ENCODE results near the gene BEAN1. TPM values are rescaled to one million over a fixed set of nuclear protein-coding genes. Genes with fewer than 3 reads are reported as not detected.

BEAN1 gene
- total RNA-seq, 1 experiment from 2014 or later = not detected

GRCh38 chr16:66519482-66520373 is 92.6 kb downstream of the BEAN1 start:
- H3K27me3 ChIP-seq (ENCODE audit: control insufficient read depth, insufficient read depth, low read length) = no peaks in the 10 kb centered on the region
- POLR2A ChIA-PET = no interaction called here
- no peaks in the 10 kb centered on the region for H3K9me3 ChIP-seq (ENCODE audit: control insufficient read depth, insufficient read depth, low read depth, low read length)
- H3K27ac ChIP-seq (ENCODE audit: low read length) = peak overlapping the region; percentile 14; the same call in 1 of the 2 replicates
- TF ChIP-seq POLR2AphosphoS5 (IDR thresholded peaks at IDR 0.05; ENCODE audit: low read depth, low read length) = no peak
- ATAC-seq (no peak), DNase-seq (ENCODE audit: low read depth, low spot score) (no peak)
- no peaks in the 10 kb centered on the region for H3K36me3 ChIP-seq (ENCODE audit: control insufficient read depth, insufficient read depth, low read length)
- intact Hi-C loops (cut with micrococcal nuclease; ENCODE audit: unreplicated experiment) (no loop called here), in situ Hi-C loops (cut with HindIII; ENCODE audit: low pct_unique_long_range_greater_than_20kb, low sequenced_read_pairs) (no loop called here)
- no peak overlapping the region for H3K4me3 ChIP-seq (ENCODE audit: low read depth in 2 of 2, low read length in 2 of 2)
- H3K4me1 ChIP-seq (ENCODE audit: control insufficient read depth, insufficient read depth, low read length) = peaks cover 30% of the 10 kb centered on the region
- no TSS peak for BruUV-seq (replicated peaks)
- CTCF ChIA-PET = no interaction called here

- H3K9me3 ChIP-seq (ENCODE audit: control insufficient read depth, insufficient read depth, low read depth, low read length) = no peaks in the 10 kb centered on the region
- H3K4me3 ChIP-seq (ENCODE audit: low read depth in 2 of 2, low read length in 2 of 2) = no peak overlapping the region
- CTCF ChIA-PET = no interaction called here
- ATAC-seq (no peak), DNase-seq (ENCODE audit: low read depth, low spot score) (no peak)
- no TSS peak for BruUV-seq (replicated peaks)
- POLR2A ChIA-PET = no interaction called here
- intact Hi-C loops (cut with micrococcal nuclease; ENCODE audit: unreplicated experiment) = no loop called here
- no peaks in the 10 kb centered on the region for H3K27me3 ChIP-seq (ENCODE audit: control insufficient read depth, insufficient read depth, low read length)
- no peak for TF ChIP-seq SIN3A (IDR thresholded peaks at IDR 0.05; ENCODE audit: borderline replicate concordance, insufficient read depth, low read depth, low read length)
- TF ChIP-seq CTCF (IDR thresholded peaks at IDR 0.05) = no peak
- no peak for TF ChIP-seq TCF7L2 (IDR thresholded peaks at IDR 0.05; ENCODE audit: low read depth, low read length)
- no peak for TF ChIP-seq POLR2AphosphoS5 (IDR thresholded peaks at IDR 0.05; ENCODE audit: low read depth, low read length)
- no peak for TF ChIP-seq REST (IDR thresholded peaks at IDR 0.05; ENCODE audit: insufficient read depth in 1 of 2, low read depth in 2 of 2, low read length in 1 of 2)
- H3K4me1 ChIP-seq (ENCODE audit: control insufficient read depth, insufficient read depth, low read length) = peaks cover 30% of the 10 kb centered on the region
- H3K27ac ChIP-seq (ENCODE audit: low read length) = no peak overlapping the region
- in situ Hi-C loops (cut with HindIII; ENCODE audit: low pct_unique_long_range_greater_than_20kb, low sequenced_read_pairs) = no loop called here
- no peaks in the 10 kb centered on the region for H3K36me3 ChIP-seq (ENCODE audit: control insufficient read depth, insufficient read depth, low read length)
These were observed 93.5 kb downstream of the BEAN1 start for GRCh38 chr16:66520406-66521170.

All from Panc1 (cell line).